B cell (primary cell): Measurements from ENCODE around the gene TENT4B. TPM values are rescaled to one million over a fixed set of nuclear protein-coding genes. Genes with fewer than 3 reads are reported as not detected.

Experiments used
- ATAC-seq: fragments of 200-7000 bp; cut with Tn5 transposase; one replicate; pipeline ENCODE4 v1.10.0; 2021; ENCODE audit warnings: low read depth, mild to moderate bottlenecking, moderate number of reproducible peaks, moderate library complexity
- CTCF ChIA-PET: fragments of 350-600 bp; sonication (Branson Sonifier 250); formaldehyde crosslinking; loops from one replicate; lab custom pipeline; 2021; ENCODE audit warnings: antibody characterized with exemption, inconsistent platforms; lab: Charles Lee
- POLR2A ChIA-PET: fragments of 350-600 bp; sonication (Branson Sonifier 250); formaldehyde crosslinking; loops from one replicate; lab custom pipeline; 2021; ENCODE audit warnings: antibody characterized with exemption; lab: Charles Lee
- DNase-seq: peaks from one replicate; pipeline ENCODE4 v3.0.0; 2013
- H2AFZ ChIP-seq: 2 replicates; pipeline ENCODE4 v1.6.1; 2012; ENCODE audit warnings: mild to moderate bottlenecking, low read depth, low read length; ENCODE audit not compliant: insufficient read depth, poor library complexity, severe bottlenecking
- H3K27ac ChIP-seq, 2 donors: 1 replicate in 1 of 2; 2 replicates in 1 of 2; pipeline ENCODE4 v1.5.1; 2012 to 2013; ENCODE audit warnings: low read length in 2 of 2, mild to moderate bottlenecking in 2 of 2, moderate library complexity in 1 of 2
- H3K27me3 ChIP-seq, 4 experiments: fragments of 200-600 bp in 1 of 4; sonication (generic) in 1 of 4; replicated peaks in 1 of 4; 1 replicate in 2 of 4; 2 replicates in 2 of 4; pipeline versions ENCODE4 v1.6.1 to v1.7.0; 2013 to 2016; ENCODE audit warnings: low read length in 3 of 4, mild to moderate bottlenecking in 2 of 4, mixed read lengths in 1 of 4, moderate library complexity in 1 of 4; ENCODE audit not compliant: insufficient read depth in 4 of 4, control insufficient read depth in 3 of 4; ENCODE audit errors: control extremely low read depth in 1 of 4
- H3K36me3 ChIP-seq, 2 experiments: replicated peaks in 1 of 2; 1 replicate in 1 of 2; 2 replicates in 1 of 2; pipeline versions ENCODE4 v1.6.1 to v1.7.1; 2013; ENCODE audit warnings: low read length in 1 of 2; ENCODE audit not compliant: insufficient read depth in 2 of 2, control insufficient read depth in 1 of 2; ENCODE audit errors: control extremely low read depth in 1 of 2, extremely low read depth in 1 of 2
- H3K4me1 ChIP-seq, 2 donors: fragments of 200-600 bp in 1 of 2; sonication (generic) in 1 of 2; 1 replicate in 1 of 2; 2 replicates in 1 of 2; pipeline versions ENCODE4 v1.5.1 to v1.6.1; 2013 to 2017; ENCODE audit warnings: low read length in 2 of 2; ENCODE audit not compliant: control insufficient read depth in 2 of 2, insufficient read depth in 2 of 2
- H3K4me2 ChIP-seq: replicated peaks from 2 replicates; pipeline ENCODE3; 2012; ENCODE audit warnings: mild to moderate bottlenecking, low read depth, low read length; ENCODE audit not compliant: poor library complexity, severe bottlenecking
- H3K4me3 ChIP-seq, 5 experiments: fragments of 200-600 bp in 1 of 5; sonication (generic) in 1 of 5; 1 replicate in 3 of 5; 2 replicates in 2 of 5; pipeline versions ENCODE4 v1.5.1 to v1.7.0; 2011 to 2016; ENCODE audit warnings: low read length in 4 of 5, mild to moderate bottlenecking in 4 of 5, low read depth in 2 of 5, control low read depth in 1 of 5, moderate library complexity in 1 of 5; ENCODE audit not compliant: insufficient read depth in 1 of 5; ENCODE audit errors: control extremely low read depth in 1 of 5, extremely low read depth in 1 of 5
- H3K79me2 ChIP-seq: fragments of 200-600 bp; sonication (generic); one replicate; pipeline ENCODE4 v1.6.0; 2016; ENCODE audit warnings: low read length; ENCODE audit not compliant: control insufficient read depth, insufficient read depth
- H3K9ac ChIP-seq: fragments of 200-600 bp; sonication (generic); 2 replicates; pipeline ENCODE4 v1.6.1; 2017; ENCODE audit warnings: mild to moderate bottlenecking, low read length, moderate library complexity
- H3K9me3 ChIP-seq, 3 donors: one replicate each; pipeline versions ENCODE4 v1.6.1 to v1.7.1; 2013; ENCODE audit warnings: low read length in 2 of 3; ENCODE audit not compliant: control insufficient read depth in 2 of 3, insufficient read depth in 1 of 3; ENCODE audit errors: control extremely low read depth in 1 of 3
- H4K20me1 ChIP-seq: 2 replicates; pipeline ENCODE4 v1.6.0; 2012; ENCODE audit warnings: mild to moderate bottlenecking, low read length; ENCODE audit not compliant: insufficient read depth, control insufficient read depth, poor library complexity, severe bottlenecking
- H3K27ac Mint-ChIP-seq: one replicate; pipeline ENCODE4 v1.8.0; 2021; ENCODE audit warnings: mixed read lengths
- H3K27me3 Mint-ChIP-seq: one replicate; pipeline ENCODE4 v1.8.0; 2021; ENCODE audit warnings: mixed read lengths
- H3K4me1 Mint-ChIP-seq: one replicate; pipeline ENCODE4 v1.8.0; 2021; ENCODE audit warnings: mixed read lengths
- H3K4me3 Mint-ChIP-seq: one replicate; pipeline ENCODE4 v1.8.0; 2021; ENCODE audit warnings: mixed read lengths
- H3K9me3 Mint-ChIP-seq: one replicate; pipeline ENCODE4 v1.8.0; 2022; ENCODE audit warnings: mixed read lengths; ENCODE audit not compliant: insufficient read depth
- CTCF ChIP-seq: fragments of 200-600 bp; IDR thresholded peaks from one replicate; pipeline ENCODE4 v1.8.0; 2022; ENCODE audit warnings: antibody characterized with exemption, mild to moderate bottlenecking
- EZH2 ChIP-seq: IDR thresholded peaks from 2 replicates; pipeline ENCODE4 v1.6.1; 2012; ENCODE audit warnings: borderline replicate concordance, low read depth, mild to moderate bottlenecking, moderate library complexity, low read length; ENCODE audit not compliant: insufficient read depth, poor library complexity, severe bottlenecking
- WGBS: methylation state at CpG from one replicate; pipeline ENCODE4 v1.1.5; 2013; ENCODE audit warnings: missing lambda C conversion rate; ENCODE audit not compliant: insufficient coverage; 5-methylcytosine and 5-hydroxymethylcytosine counted together
- intact Hi-C: fragments of 100-400 bp; cut with micrococcal nuclease; formaldehyde crosslinking; loops from one replicate; pipeline ENCODE4 v1.10.0; 2022
- polyA minus RNA-seq: library from RNA; depleted of rRNA, polyadenylated mRNA; stranded (reverse); fragments of >200 nt; gene quantifications from 2 replicates; pipeline ENCODE4 v1.2.3, GENCODE V29; 2012
- polyA plus RNA-seq: library from polyadenylated mRNA; depleted of rRNA; stranded (reverse); fragments of >200 nt; gene quantifications from 2 replicates; pipeline ENCODE4 v1.2.3, GENCODE V29; 2012
- total RNA-seq, 2 donors: library from RNA; stranded (reverse); fragments of 120-200 nt in 1 of 2; gene quantifications; 1 replicate in 1 of 2; 2 replicates in 1 of 2; pipeline versions ENCODE4 v1.2.3 to v1.2.4, GENCODE V29; 2013 to 2022

The TENT4B gene
- total RNA-seq, result 17.1 and 18.6 TPM in 2 replicates
- total RNA-seq (2013), result 12.8 TPM
- 6.1 and 9.7 TPM in 2 replicates for polyA plus RNA-seq
- 8.3 and 12.8 TPM in 2 replicates for polyA minus RNA-seq

DNA sequence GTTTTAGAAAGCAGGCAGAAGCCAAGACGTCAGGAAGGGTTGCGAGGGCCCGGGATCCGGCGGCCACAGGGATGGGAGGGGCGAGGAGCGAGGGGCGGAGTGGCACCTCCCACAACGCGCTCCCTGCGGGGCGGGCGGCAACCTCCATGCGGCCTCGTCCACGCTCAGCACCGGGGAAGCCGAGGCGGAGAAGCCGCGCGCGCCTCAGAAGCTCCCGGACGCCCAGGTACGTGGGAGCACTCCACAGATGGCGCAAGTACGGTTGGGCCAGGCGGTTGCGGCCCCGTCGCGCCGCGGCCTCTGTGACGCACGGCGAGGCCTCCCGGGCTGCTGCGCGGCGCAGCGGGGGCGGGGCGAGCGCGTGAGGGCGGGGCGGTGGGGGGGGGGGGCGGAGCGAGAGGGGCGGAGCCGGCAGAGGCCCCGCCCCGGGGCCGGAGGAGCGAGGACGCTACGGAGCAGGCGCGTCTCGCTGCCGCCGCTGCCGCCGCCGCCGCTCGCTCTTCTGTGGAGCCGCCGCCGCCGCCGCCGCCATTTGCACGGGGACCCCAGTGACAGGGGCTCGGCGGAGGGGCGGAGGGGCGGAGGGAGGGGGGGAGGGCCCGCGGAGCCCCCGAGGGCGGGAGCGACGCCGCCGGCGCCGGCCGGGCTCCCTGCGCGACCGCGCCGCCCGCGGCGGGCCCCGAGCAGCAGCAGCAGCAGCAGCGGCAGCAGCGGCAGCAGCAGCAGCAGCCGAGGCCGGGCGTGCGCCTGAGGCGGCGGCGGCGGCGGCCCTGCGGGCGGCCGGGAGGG, at the start of gene TENT4B:
Gene TENT4B, plus strand, starts transcription at position 500 of the 789 bp plus-strand sequence. CDS start 316 bp downstream, outside the sequence.
- H3K4me3 ChIP-seq, result peak within 1 kb of the TSS; percentile 46 to 93 (median 82)
- H3K27me3 Mint-ChIP-seq, result no peaks in the 10 kb centered on the region
- TF ChIP-seq EZH2, result no peak
- no peak for TF ChIP-seq CTCF
- peak within 1 kb of the TSS; percentile 86 for H3K9ac ChIP-seq
- H3K27ac ChIP-seq, result peak within 1 kb of the TSS; percentile 85 to 86
- WGBS, result under 1% methylated on average over 87 of the region's 114 CpGs
- POLR2A ChIA-PET, result interaction anchor here (0.8 to 1.6 kb wide), 2 partner anchors 20 to 87 kb away, joined by 3 to 6 read pairs; partner anchors contain the start of gene HEATR3
- H3K27me3 ChIP-seq, result no peaks in the 10 kb centered on the region
- H3K4me3 Mint-ChIP-seq, result peak within 1 kb of the TSS; percentile 90
- peaks cover 34% of the 10 kb centered on the region for H3K4me1 Mint-ChIP-seq
- H3K4me1 ChIP-seq, result peaks cover 23 to 28% of the 10 kb centered on the region in 2 donors
- intact Hi-C loops, result loop anchor here (1.0 to 5.0 kb wide), 7 partner anchors 57 to 394 kb away; partner anchors contain the start of genes ADCY7, BRD7, CNEP1R1 and HEATR3
- H2AFZ ChIP-seq, result peak within 1 kb of the TSS; percentile 79
- no peaks in the 10 kb centered on the region for H3K9me3 ChIP-seq
- H3K36me3 ChIP-seq, result no peaks in the 10 kb centered on the region
- H4K20me1 ChIP-seq, result peaks cover 22% of the 10 kb centered on the region
- peak within 1 kb of the TSS; percentile 94 for H3K27ac Mint-ChIP-seq
- peak within 1 kb of the TSS; percentile 100 for H3K4me2 ChIP-seq
- peak; percentile 81 for ATAC-seq
- peak; percentile 96 for DNase-seq
- H3K79me2 ChIP-seq, result peaks cover 43% of the 10 kb centered on the region
- CTCF ChIA-PET, result interaction anchor here (1.5 to 2.0 kb wide), 3 partner anchors 61 to 128 kb away, joined by 4 to 10 read pairs (median 8); partner anchors contain the start of genes CNEP1R1 and HEATR3
- H3K9me3 Mint-ChIP-seq, result no peaks in the 10 kb centered on the region

- Histone ChIP-seq H3K79me2 (no peaks in the 10 kb centered on the region), H3K27ac (no peak overlapping the region), H2AFZ (no peak overlapping the region), H3K4me3 (no peak overlapping the region), H3K9me3 (no peaks in the 10 kb centered on the region), H3K36me3 (peaks cover 9 to 35% of the 10 kb centered on the region in 2 experiments), H3K27me3 (no peaks in the 10 kb centered on the region), H3K9ac (no peak overlapping the region), H3K4me1 (no peaks in the 10 kb centered on the region), H4K20me1 (no peaks in the 10 kb centered on the region), H3K4me2 (no peak overlapping the region)
- TF ChIP-seq CTCF (no peak), EZH2 (no peak)
- Mint-ChIP-seq H3K4me3 (no peak overlapping the region), H3K27me3 (no peaks in the 10 kb centered on the region), H3K4me1 (no peaks in the 10 kb centered on the region), H3K27ac (no peak overlapping the region), H3K9me3 (no peaks in the 10 kb centered on the region)
- WGBS, result 100% methylated on average over 2 of the region's 5 CpGs
- POLR2A ChIA-PET, result no interaction called here
- intact Hi-C loops, result no loop called here
- CTCF ChIA-PET, result no interaction called here
- ATAC-seq, result no peak
- no peak for DNase-seq
Measured at GRCh38 chr16:50103764-50104163, 49.3 kb upstream of the TENT4B start.
